Hepatocyte (in vitro differentiated cells): ENCODE measurements around the gene ABI3BP.

Source experiments
- CTCF ChIP-seq: fragments of 200-600 bp; sonication (generic); IDR thresholded peaks from 2 replicates; pipeline ENCODE4 v1.5.1; 2016; ENCODE audit warnings: antibody characterized with exemption, mild to moderate bottlenecking; ENCODE audit not compliant: poor library complexity
- EZH2 ChIP-seq: fragments of 200-600 bp; sonication (generic); IDR thresholded peaks from 2 replicates; pipeline ENCODE4 v1.6.1; 2016; ENCODE audit warnings: antibody characterized with exemption, mild to moderate bottlenecking, borderline replicate concordance

GRCh38 chr3:100753846-100754245, 239.4 kb downstream of the ABI3BP start:
- no peak for TF ChIP-seq CTCF
- TF ChIP-seq EZH2 = no peak
